ENCODE data around the gene IL13.
A peak's percentile ranks its signal among the peaks of the same experiment; 100 is the strongest.

The IL13 gene

GRCh38 chr5:132658381-132659302, 669 bp downstream of the IL13 start:
- WGBS, 2 donors (ENCODE audit: extremely low coverage in 2 of 2, insufficient read length in 2 of 2, insufficient replicate concordance in 1 of 2) = no CpG with 5 or more reads among the region's 9 CpGs
- H3K14ac ChIP-seq (ENCODE audit: low read length) = no peak overlapping the region
- H3K4ac ChIP-seq (ENCODE audit: low read length) = no peak overlapping the region
- no peak overlapping the region for H2AFZ ChIP-seq (ENCODE audit: low read length)
- DNase-seq (ENCODE audit: low spot score) = no peak
- H3K36me3 ChIP-seq (replicated peaks in 1 of 2; ENCODE audit: control insufficient read depth in 2 of 2, insufficient read depth in 2 of 2, low read length in 2 of 2) = no peaks in the 10 kb centered on the region
- H3K27me3 ChIP-seq (ENCODE audit: control insufficient read depth in 3 of 3, insufficient read depth in 3 of 3, low read depth in 1 of 3, low read length in 3 of 3) = peaks cover 8 to 88% (median 23%) of the 10 kb centered on the region in 3 experiments
- H2AK5ac ChIP-seq (ENCODE audit: low read depth, low read length) = peak overlapping the region; percentile 79
- H3K79me1 ChIP-seq (ENCODE audit: low read depth, low read length) = no peaks in the 10 kb centered on the region
- H3K18ac ChIP-seq (ENCODE audit: low read length) = peak overlapping the region; percentile 57
- H3K23ac ChIP-seq (ENCODE audit: low read depth, low read length, poor library complexity) = peak overlapping the region; percentile 44
- no peak overlapping the region for H4K91ac ChIP-seq (ENCODE audit: low read depth, low read length, poor library complexity)
- peak overlapping the region; percentile 64 for H2BK15ac ChIP-seq (ENCODE audit: low read length)
- no peak overlapping the region for H3K4me3 ChIP-seq (ENCODE audit: low read length in 2 of 2)
- H3K4me1 ChIP-seq (ENCODE audit: control insufficient read depth in 2 of 2, insufficient read depth in 1 of 2, low read depth in 1 of 2, low read length in 2 of 2) = peaks cover 2 to 15% of the 10 kb centered on the region in 2 donors
- no peak overlapping the region for H3K4me2 ChIP-seq (ENCODE audit: insufficient read depth, low read length, poor library complexity, severe bottlenecking)
- H3K9me3 ChIP-seq (replicated peaks in 1 of 2; ENCODE audit: control insufficient read depth in 2 of 2, insufficient read depth in 1 of 2, low read depth in 1 of 2, low read length in 2 of 2) = peaks cover 0 to 3% of the 10 kb centered on the region in 2 donors
- H4K8ac ChIP-seq (ENCODE audit: low read depth, low read length) = no peak overlapping the region
- peak overlapping the region; percentile 54 for H2BK120ac ChIP-seq (ENCODE audit: low read depth, low read length)
- no peak overlapping the region for H2BK12ac ChIP-seq (ENCODE audit: low read length)
- no peak overlapping the region for H2BK5ac ChIP-seq (ENCODE audit: low read length)
- no peak overlapping the region for H3K27ac ChIP-seq (replicated peaks; ENCODE audit: low read length)
- H3K9ac ChIP-seq (ENCODE audit: low read depth, low read length, poor library complexity) = no peak overlapping the region

- peaks cover 7 to 19% of the 10 kb centered on the region in 2 donors for H3K4me1 ChIP-seq (ENCODE audit: control insufficient read depth in 2 of 2, insufficient read depth in 1 of 2, low read depth in 1 of 2, low read length in 2 of 2)
- H3K14ac ChIP-seq (ENCODE audit: low read length) = no peak overlapping the region
- no CpG with 5 or more reads among the region's 23 CpGs for WGBS, 2 donors (ENCODE audit: extremely low coverage in 2 of 2, insufficient read length in 2 of 2, insufficient replicate concordance in 1 of 2)
- peak overlapping the region; percentile 79 for H2AK5ac ChIP-seq (ENCODE audit: low read depth, low read length)
- no peak overlapping the region for H2AFZ ChIP-seq (ENCODE audit: low read length)
- no peak overlapping the region for H4K8ac ChIP-seq (ENCODE audit: low read depth, low read length)
- H3K23ac ChIP-seq (ENCODE audit: low read depth, low read length, poor library complexity) = peak overlapping the region; percentile 27
- no peaks in the 10 kb centered on the region for H3K36me3 ChIP-seq (replicated peaks in 1 of 2; ENCODE audit: control insufficient read depth in 2 of 2, insufficient read depth in 2 of 2, low read length in 2 of 2)
- H2BK5ac ChIP-seq (ENCODE audit: low read length) = no peak overlapping the region
- peaks cover 0 to 3% of the 10 kb centered on the region in 2 donors for H3K9me3 ChIP-seq (replicated peaks in 1 of 2; ENCODE audit: control insufficient read depth in 2 of 2, insufficient read depth in 1 of 2, low read depth in 1 of 2, low read length in 2 of 2)
- DNase-seq (ENCODE audit: low spot score) = no peak
- H3K4me3 ChIP-seq (ENCODE audit: low read length in 2 of 2) = peak overlapping the region in 1 of 2 donors; percentile 17
- peaks cover 8 to 76% (median 22%) of the 10 kb centered on the region in 3 experiments for H3K27me3 ChIP-seq (ENCODE audit: control insufficient read depth in 3 of 3, insufficient read depth in 3 of 3, low read depth in 1 of 3, low read length in 3 of 3)
- no peak overlapping the region for H2BK15ac ChIP-seq (ENCODE audit: low read length)
- no peak overlapping the region for H3K4ac ChIP-seq (ENCODE audit: low read length)
- no peak overlapping the region for H3K27ac ChIP-seq (replicated peaks; ENCODE audit: low read length)
- no peak overlapping the region for H2BK12ac ChIP-seq (ENCODE audit: low read length)
- H4K91ac ChIP-seq (ENCODE audit: low read depth, low read length, poor library complexity) = no peak overlapping the region
- H3K9ac ChIP-seq (ENCODE audit: low read depth, low read length, poor library complexity) = no peak overlapping the region
- H3K4me2 ChIP-seq (ENCODE audit: insufficient read depth, low read length, poor library complexity, severe bottlenecking) = no peak overlapping the region
- no peak overlapping the region for H2BK120ac ChIP-seq (ENCODE audit: low read depth, low read length)
- H3K18ac ChIP-seq (ENCODE audit: low read length) = no peak overlapping the region
- no peaks in the 10 kb centered on the region for H3K79me1 ChIP-seq (ENCODE audit: low read depth, low read length)
These were observed 1.9 kb downstream of the IL13 start for GRCh38 chr5:132659598-132660493.

- no CpG with 5 or more reads among the region's 12 CpGs for whole genome bisulfite sequencing, 2 donors (ENCODE audit: extremely low coverage in 2 of 2, insufficient read length in 2 of 2, insufficient replicate concordance in 1 of 2)
- H3K23ac ChIP-seq (ENCODE audit: low read depth, low read length, poor library complexity) = peak overlapping the region; percentile 17
- peak overlapping the region; percentile 75 for H2BK12ac ChIP-seq (ENCODE audit: low read length)
- H2BK15ac ChIP-seq (ENCODE audit: low read length) = peak overlapping the region; percentile 9
- peak overlapping the region; percentile 78 for H3K18ac ChIP-seq (ENCODE audit: low read length)
- peaks cover 0 to 2% of the 10 kb centered on the region in 2 donors for H3K9me3 ChIP-seq (replicated peaks in 1 of 2; ENCODE audit: control insufficient read depth in 2 of 2, insufficient read depth in 1 of 2, low read depth in 1 of 2, low read length in 2 of 2)
- H3K14ac ChIP-seq (ENCODE audit: low read length) = no peak overlapping the region
- no peak overlapping the region for H4K8ac ChIP-seq (ENCODE audit: low read depth, low read length)
- H2BK120ac ChIP-seq (ENCODE audit: low read depth, low read length) = no peak overlapping the region
- peaks cover 1 to 72% (median 10%) of the 10 kb centered on the region in 3 experiments for H3K27me3 ChIP-seq (ENCODE audit: control insufficient read depth in 3 of 3, insufficient read depth in 3 of 3, low read depth in 1 of 3, low read length in 3 of 3)
- H3K36me3 ChIP-seq (replicated peaks in 1 of 2; ENCODE audit: control insufficient read depth in 2 of 2, insufficient read depth in 2 of 2, low read length in 2 of 2) = no peaks in the 10 kb centered on the region
- no peak overlapping the region for H3K4ac ChIP-seq (ENCODE audit: low read length)
- H2BK5ac ChIP-seq (ENCODE audit: low read length) = no peak overlapping the region
- no peak overlapping the region for H4K91ac ChIP-seq (ENCODE audit: low read depth, low read length, poor library complexity)
- H3K4me3 ChIP-seq (ENCODE audit: low read length in 2 of 2) = no peak overlapping the region
- H3K9ac ChIP-seq (ENCODE audit: low read depth, low read length, poor library complexity) = no peak overlapping the region
- no peak for DNase-seq (ENCODE audit: low spot score)
- no peak overlapping the region for H3K4me2 ChIP-seq (ENCODE audit: insufficient read depth, low read length, poor library complexity, severe bottlenecking)
- H3K27ac ChIP-seq (replicated peaks; ENCODE audit: low read length) = no peak overlapping the region
- no peaks in the 10 kb centered on the region for H3K79me1 ChIP-seq (ENCODE audit: low read depth, low read length)
- H2AFZ ChIP-seq (ENCODE audit: low read length) = no peak overlapping the region
- no peak overlapping the region for H2AK5ac ChIP-seq (ENCODE audit: low read depth, low read length)
- peaks cover 7 to 15% of the 10 kb centered on the region in 2 donors for H3K4me1 ChIP-seq (ENCODE audit: control insufficient read depth in 2 of 2, insufficient read depth in 1 of 2, low read depth in 1 of 2, low read length in 2 of 2)
These were observed 3.4 kb downstream of the IL13 start for GRCh38 chr5:132661231-132662003.
